Cardiac septum (tissue), 1 donor: ENCODE results near the gene SKP1. TPM values are rescaled to one million over a fixed set of nuclear protein-coding genes. Genes with fewer than 3 reads are reported as not detected.
"Not testable (repeated sequence)": the region's sequence is repeated elsewhere in the genome, so short reads cannot be mapped to it uniquely, and the experiment has no call there.

Experiments used
- DNase-seq: peaks from one replicate; pipeline ENCODE4 v3.0.0-alpha.2; 2020; ENCODE audit warnings: low spot score
- intact Hi-C: fragments of 100-400 bp; cut with DNase I; formaldehyde crosslinking; loops from one replicate; pipeline ENCODE4 v1.14.0; 2022
- total RNA-seq: library from RNA; stranded (reverse); fragmentation: NEBNext Ultra II Directional; extraction: Animal tissue kit (Norgen Biotek cat#: 25700); gene quantifications from one replicate; pipeline ENCODE4 v1.2.1, GENCODE V29; 2021
- donor health status: DM: no; HTN: no; CAD: no.

SKP1 gene
- total RNA-seq, 1 donor from 2014 or later, result 494 TPM

DNA sequence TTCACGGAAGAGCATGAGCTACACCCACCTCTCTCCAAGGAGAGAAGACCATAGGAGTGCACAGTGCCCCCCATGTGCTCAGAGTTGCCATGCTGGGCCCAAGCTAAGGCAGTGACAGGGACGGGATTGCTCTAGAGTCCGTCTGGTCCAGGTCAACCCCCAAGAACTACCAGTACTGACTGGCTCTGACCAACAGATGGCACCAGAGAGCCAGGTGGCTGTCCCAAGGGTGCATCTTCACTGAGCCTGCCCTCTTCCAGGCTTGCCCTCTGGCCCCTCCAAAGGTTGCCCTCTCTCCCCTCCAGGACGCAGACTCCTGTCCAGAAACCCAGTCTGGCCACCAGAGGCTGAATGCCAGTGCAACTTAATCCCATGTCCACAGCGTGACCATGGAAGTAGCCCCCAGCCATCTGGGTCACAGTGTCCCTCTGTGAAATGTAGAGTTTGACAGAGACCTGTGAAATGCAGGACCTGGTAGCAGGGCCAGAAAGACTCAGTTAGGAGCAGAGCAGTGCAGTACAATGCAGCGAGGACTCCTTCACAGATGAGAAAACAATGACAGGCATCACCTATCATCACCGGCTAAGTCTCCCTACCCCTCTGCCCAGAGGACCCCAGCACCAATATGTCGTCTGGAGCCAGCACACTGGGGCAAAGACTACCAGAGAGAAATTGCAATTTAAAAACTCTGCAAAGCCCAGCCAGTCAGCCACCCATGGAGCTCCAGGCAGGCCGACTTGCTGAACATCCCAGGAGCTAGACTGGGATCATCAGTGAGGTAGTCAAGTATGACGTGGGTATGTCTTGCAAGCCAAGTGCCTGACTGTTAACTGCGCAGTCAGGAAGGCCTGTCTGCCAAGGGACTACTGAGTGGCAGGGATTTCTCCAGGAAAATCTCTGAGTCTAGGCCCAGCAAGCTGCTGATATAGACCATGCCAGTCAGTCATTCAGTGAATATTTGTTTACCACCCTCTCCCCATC is 7.7 kb upstream of the SKP1 start:
- peak; percentile 90 for DNase-seq

GRCh38 chr5:134183481-134183880 is 6.7 kb upstream of the SKP1 start:
- intact Hi-C loops, result no loop called here
- DNase-seq, result no peak

More for the DNA sequence above, 7.7 kb upstream of the SKP1 start:
- intact Hi-C loops, result loop anchor here (1.0 kb wide), 1 partner anchor 105 kb away; no protein-coding TSS in a partner anchor

GRCh38 chr5:134178096-134178419 is 1.3 kb upstream of the SKP1 start:
- intact Hi-C loops, result loop anchor here (5.0 to 10.0 kb wide), 2 partner anchors 189 to 407 kb away; partner anchors contain the start of gene CDKL3
- no peak for DNase-seq

DNA sequence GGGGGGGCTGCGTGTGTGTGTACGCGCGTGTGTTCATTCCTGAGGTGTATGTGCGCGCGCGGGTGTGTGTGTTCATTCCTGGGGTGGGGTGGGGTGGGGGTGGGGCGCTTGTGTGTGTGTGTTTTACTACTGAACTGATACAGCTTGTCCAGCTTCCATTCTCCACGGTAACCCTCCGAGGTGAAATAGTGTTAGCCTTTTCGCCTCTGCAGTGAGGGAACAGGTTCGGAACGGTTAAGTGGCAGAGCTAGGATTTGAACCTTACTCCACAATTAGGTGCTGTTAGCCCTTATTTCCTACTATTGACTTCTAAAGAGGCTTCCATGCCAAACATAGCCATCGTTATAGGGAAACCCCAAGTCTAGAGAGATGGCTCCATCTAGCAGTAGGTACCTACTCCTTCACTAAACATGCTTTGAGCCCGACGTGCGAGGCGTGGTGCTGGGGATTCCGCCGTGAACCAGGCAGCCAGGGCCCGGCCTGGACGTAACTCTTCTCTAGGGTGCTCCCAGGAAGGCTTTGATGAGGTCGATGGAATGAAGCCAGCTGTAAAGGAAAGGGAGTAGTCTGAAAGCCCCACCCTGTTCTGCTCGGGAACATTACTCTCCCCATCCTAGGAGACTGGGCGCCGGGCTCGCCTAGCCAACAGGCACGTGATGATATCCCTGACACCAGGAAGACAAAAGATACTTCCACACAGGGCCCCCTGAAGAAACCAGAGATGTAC is 782 bp upstream of the SKP1 start:
- DNase-seq, result no peak
- intact Hi-C loops, result loop anchor here (2.0 to 10.0 kb wide), 3 partner anchors 49 to 407 kb away; partner anchors contain the start of genes CDKL3 and PPP2CA

GRCh38 chr5:134175921-134176510 is 734 bp downstream of the SKP1 start:
- intact Hi-C loops, result loop anchor here (2.0 to 10.0 kb wide), 3 partner anchors 51 to 409 kb away; partner anchors contain the start of genes CDKL3 and PPP2CA
- DNase-seq, result no peak

- DNase-seq, result no peak
- intact Hi-C loops, result loop anchor here (5.0 to 10.0 kb wide), 2 partner anchors 192 to 410 kb away; partner anchors contain the start of gene CDKL3
Measured at GRCh38 chr5:134174841-134175839, 1.6 kb downstream of the SKP1 start.

- no peak for DNase-seq
- intact Hi-C loops, result loop anchor here (10.0 kb wide), 1 partner anchor 413 kb away; no protein-coding TSS in a partner anchor
Measured at GRCh38 chr5:134171972-134172371, 4.8 kb downstream of the SKP1 start.

DNA sequence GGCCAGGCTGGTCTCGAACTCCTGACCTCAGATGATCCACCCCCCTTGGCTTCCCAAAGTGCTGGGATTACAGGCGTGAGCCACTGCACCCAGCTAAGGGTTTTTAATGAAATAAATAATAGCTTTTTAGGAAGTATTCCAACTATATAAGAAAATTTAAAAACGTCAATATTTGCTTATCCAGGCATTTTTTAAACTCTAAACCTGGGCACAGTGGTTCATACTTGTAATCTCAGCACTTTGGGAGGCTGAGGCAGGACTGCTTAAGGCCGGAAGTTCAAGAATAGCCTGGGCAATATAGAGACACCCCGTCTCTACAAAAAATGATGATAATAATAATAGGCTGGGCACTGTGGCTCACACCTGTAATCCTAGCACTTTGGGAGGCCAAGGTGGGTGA is 14.2 kb downstream of the SKP1 start:
- intact Hi-C loops, result no loop called here
- DNase-seq, result no peak

DNA sequence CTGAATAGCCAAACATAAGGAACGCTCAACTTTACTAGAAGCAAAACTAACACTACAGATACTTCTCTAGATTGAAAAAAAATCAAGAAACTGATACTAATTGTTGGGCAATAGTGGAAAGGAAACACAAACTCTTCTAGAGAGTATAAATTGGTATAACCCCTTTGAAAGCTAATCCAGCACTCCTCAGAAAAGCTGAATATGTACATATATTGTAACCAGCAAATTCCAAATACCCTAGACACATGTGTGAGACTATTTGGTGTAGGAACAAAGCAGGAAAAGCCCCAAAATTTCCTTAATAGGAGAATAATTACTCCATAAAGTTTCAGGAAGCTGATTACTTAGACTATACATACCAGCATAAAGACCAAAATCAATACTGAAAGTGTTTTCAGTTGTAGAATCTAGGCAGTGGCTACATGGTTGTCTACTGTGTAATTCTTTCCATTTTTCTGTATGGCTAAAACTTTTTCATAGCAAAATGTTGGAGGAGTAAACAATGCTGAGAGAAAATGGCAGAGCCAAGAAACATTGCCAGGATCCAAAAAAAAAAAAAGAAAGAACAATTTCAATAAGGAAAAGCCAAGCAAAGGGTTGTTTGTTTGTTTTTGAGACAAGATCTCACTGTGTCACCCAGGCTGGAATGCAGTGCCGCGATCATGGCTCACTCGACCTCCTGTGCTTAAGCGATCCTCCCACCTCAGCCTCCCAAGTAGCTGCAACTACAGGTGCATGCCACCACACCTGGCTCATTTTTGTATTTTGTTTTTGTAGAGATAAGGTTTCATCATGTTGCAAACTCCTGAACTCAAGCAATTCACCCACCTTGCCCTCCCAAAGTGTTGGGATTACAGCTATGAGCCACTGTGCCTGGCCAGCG is 15.0 kb downstream of the SKP1 start:
- no peak for DNase-seq

GRCh38 chr5:134153657-134154056 is 23.1 kb downstream of the SKP1 start:
- DNase-seq, result no peak
- intact Hi-C loops, result no loop called here

More for the DNA sequence above, 15.0 kb downstream of the SKP1 start:
- intact Hi-C loops, result no loop called here

- no peak for DNase-seq
- intact Hi-C loops, result no loop called here
Measured at GRCh38 chr5:134153241-134153640, 23.5 kb downstream of the SKP1 start.

DNA sequence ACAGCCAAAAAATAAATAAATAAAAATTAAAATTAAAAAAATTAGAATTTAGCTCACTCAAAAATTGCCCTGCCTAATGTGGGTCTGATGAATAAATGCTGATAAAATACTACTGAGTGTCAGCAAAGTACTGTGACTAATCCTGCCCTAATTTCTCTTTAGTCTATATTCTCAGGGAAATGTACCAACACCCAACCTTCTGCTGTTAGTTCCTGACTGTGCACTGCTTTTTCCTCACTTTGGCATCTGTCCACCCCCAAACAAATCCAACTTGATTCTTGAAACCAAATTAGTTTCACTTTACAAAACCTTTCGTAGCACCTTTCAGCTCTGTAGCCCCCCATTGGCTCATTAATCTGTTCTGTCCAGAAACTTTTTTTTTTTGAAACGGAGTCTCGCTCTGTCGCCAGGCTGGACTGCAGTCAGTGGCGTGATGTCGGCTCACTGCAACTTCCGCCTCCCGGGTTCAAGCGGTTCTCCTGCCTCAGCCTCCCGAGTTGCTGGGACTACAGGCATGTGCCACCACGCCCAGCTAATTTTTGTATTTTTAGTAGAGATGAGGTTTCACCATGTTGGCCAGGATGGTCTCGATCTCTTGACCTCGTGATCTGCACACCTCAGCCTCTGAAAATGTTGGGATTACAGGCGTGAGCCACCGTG is 24.4 kb downstream of the SKP1 start:
- intact Hi-C loops, DNase-seq: not testable (repeated sequence)

GRCh38 chr5:134151723-134152122 is 25.0 kb downstream of the SKP1 start:
- DNase-seq, result no peak
- intact Hi-C loops, result no loop called here

DNA sequence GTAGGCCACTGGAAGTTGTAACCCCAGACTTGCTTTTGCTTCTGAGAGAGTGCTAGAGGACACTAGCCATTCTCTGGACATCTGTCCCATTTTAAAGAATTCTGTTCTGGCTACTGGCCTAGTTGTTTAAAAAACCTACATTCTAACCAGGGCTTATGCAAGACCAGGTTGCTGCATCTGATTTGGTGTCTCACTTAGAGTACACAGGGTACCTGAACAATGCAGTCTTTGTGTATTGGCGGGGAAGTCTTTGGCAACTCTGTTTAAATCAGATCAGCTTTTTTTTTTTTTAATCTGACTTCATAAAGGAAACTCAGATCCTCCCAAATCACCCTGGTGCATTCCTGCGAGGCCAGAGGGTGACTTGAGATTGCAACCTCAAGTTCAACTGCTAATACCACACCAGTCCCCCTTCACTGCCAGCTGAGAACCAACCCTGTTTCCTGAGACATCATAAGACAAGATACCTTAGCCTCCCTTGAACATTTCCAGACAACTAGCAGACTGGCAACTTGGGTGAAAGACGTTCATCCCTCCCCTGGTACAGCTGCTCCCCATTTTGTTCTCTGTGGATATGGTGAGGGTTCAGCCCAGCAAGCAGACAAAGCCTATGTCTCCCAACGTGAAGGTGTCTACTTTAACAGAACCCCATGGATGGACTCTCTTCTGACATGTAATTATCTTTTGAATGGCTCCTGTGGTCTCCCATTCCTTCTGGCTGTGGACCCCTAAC is 27.0 kb downstream of the SKP1 start:
- DNase-seq, result no peak
- intact Hi-C loops, result no loop called here

GRCh38 chr5:134148986-134149539 is 27.7 kb downstream of the SKP1 start:
- no peak for DNase-seq
- intact Hi-C loops, result no loop called here

- no peak for DNase-seq
- intact Hi-C loops, result no loop called here
Measured at GRCh38 chr5:134148316-134148715, 28.4 kb downstream of the SKP1 start.
